ENCODE measurements around the gene FBXW4.

- no peak for TF ChIP-seq CTCF (conservative IDR thresholded peaks at IDR 0.05; ENCODE audit: low read length)
- no peak for TF ChIP-seq EZH2phosphoT487 (IDR thresholded peaks at IDR 0.05; ENCODE audit: borderline replicate concordance)
Observed at GRCh38 chr10:101569323-101569621, 125.7 kb downstream of the FBXW4 start.

All from Loucy (cell line).